GM21825 (cell line): ENCODE measurements around the gene RBM42.

Experiments
- ATAC-seq: cut with Tn5 transposase; IDR thresholded peaks from one replicate; pipeline ENCODE4 v1.9.1; 2021; ENCODE audit warnings: mild to moderate bottlenecking, moderate library complexity; ENCODE audit not compliant: unreplicated experiment

The RBM42 gene

GRCh38 chr19:35619290-35619923, 9.4 kb upstream of the RBM42 start:
- no peak for ATAC-seq

- no peak for ATAC-seq
Measured at GRCh38 chr19:35620001-35620400, 8.8 kb upstream of the RBM42 start.

- no peak for ATAC-seq
Measured at GRCh38 chr19:35621708-35622107, 7.1 kb upstream of the RBM42 start.

GRCh38 chr19:35622750-35623149, 6.1 kb upstream of the RBM42 start:
- ATAC-seq, result no peak

- no peak for ATAC-seq
Measured at GRCh38 chr19:35623327-35624010, 5.4 kb upstream of the RBM42 start.

GRCh38 chr19:35628264-35628564, 622 bp upstream of the RBM42 start:
- ATAC-seq, result peak; percentile 11

- ATAC-seq, result no peak
Measured at GRCh38 chr19:35629332-35629633, 447 bp downstream of the RBM42 start.

GRCh38 chr19:35633727-35634440, 5.0 kb downstream of the RBM42 start:
- ATAC-seq, result no peak

- no peak for ATAC-seq
Measured at GRCh38 chr19:35636651-35637050, 7.8 kb downstream of the RBM42 start.

- ATAC-seq, result no peak
Measured at GRCh38 chr19:35637165-35637564, 8.3 kb downstream of the RBM42 start.

GRCh38 chr19:35639321-35639639, 10.4 kb downstream of the RBM42 start:
- ATAC-seq, result no peak

GRCh38 chr19:35639863-35640262, 11.0 kb downstream of the RBM42 start:
- ATAC-seq, result no peak

GRCh38 chr19:35641515-35642151, 12.8 kb downstream of the RBM42 start, which contains the start of gene ETV2:
ETV2 (plus strand) TSS chr19:35641745; CDS start chr19:35642461, 716 bp downstream.
- ATAC-seq, result no peak

GRCh38 chr19:35642312-35642711, 13.5 kb downstream of the RBM42 start:
- ATAC-seq, result no peak

- ATAC-seq, result no peak
Measured at GRCh38 chr19:35642798-35643254, 14.0 kb downstream of the RBM42 start.

- ATAC-seq, result peak; percentile 33
Measured at GRCh38 chr19:35643255-35644205, 14.7 kb downstream of the RBM42 start.

GRCh38 chr19:35644206-35644986, 15.6 kb downstream of the RBM42 start:
- ATAC-seq, result peak; percentile 67

GRCh38 chr19:35644987-35645679, 16.3 kb downstream of the RBM42 start:
- ATAC-seq, result no peak
